Thoracic aorta (tissue), 2 donors: Measurements from ENCODE around the gene TMEM14C. TPM values are rescaled to one million over a fixed set of nuclear protein-coding genes. Genes with fewer than 3 reads are reported as not detected.

ENCODE experiments used
- ATAC-seq: fragments of 150-250 bp; one replicate; pipeline ENCODE4 v1.8.0; 2017; ENCODE audit warnings: low read depth; ENCODE audit not compliant: insufficient number of reproducible peaks, low FRiP score
- DNase-seq: peaks from one replicate; pipeline ENCODE4 v3.0.0-alpha.2; 2020; ENCODE audit warnings: low spot score
- H3K27ac ChIP-seq, 2 donors: fragments of 200-600 bp; sonication (generic); 1 replicate in 1 of 2; 2 replicates in 1 of 2; pipeline ENCODE4 v1.5.1; 2016; ENCODE audit warnings: mild to moderate bottlenecking in 2 of 2, moderate library complexity in 2 of 2
- H3K27me3 ChIP-seq: fragments of 200-600 bp; sonication (generic); replicated peaks from 2 replicates; pipeline ENCODE4 v1.6.0; 2016; ENCODE audit warnings: mild to moderate bottlenecking; ENCODE audit not compliant: insufficient read depth
- H3K36me3 ChIP-seq: fragments of 200-600 bp; sonication (generic); one replicate; pipeline ENCODE4 v1.5.1; 2016
- H3K4me1 ChIP-seq, 2 donors: fragments of 200-600 bp; sonication (generic); 1 replicate in 1 of 2; 2 replicates in 1 of 2; pipeline versions ENCODE4 v1.5.1 to v1.6.0; 2016; ENCODE audit warnings: low read depth in 2 of 2, mild to moderate bottlenecking in 1 of 2; ENCODE audit not compliant: control insufficient read depth in 1 of 2
- H3K4me3 ChIP-seq: fragments of 200-600 bp; sonication (generic); 2 replicates; pipeline ENCODE4 v1.5.1; 2016; ENCODE audit warnings: mild to moderate bottlenecking
- H3K9me3 ChIP-seq: fragments of 200-600 bp; sonication (generic); 2 replicates; pipeline ENCODE4 v1.5.1; 2016
- CTCF ChIP-seq: fragments of 200-600 bp; sonication (generic); IDR thresholded peaks from one replicate; pipeline ENCODE4 v1.5.1; 2019; ENCODE audit warnings: antibody characterized with exemption
- total RNA-seq, 2 donors: library from RNA; depleted of rRNA; stranded (reverse); fragments of >200 nt; gene quantifications; one replicate each; pipeline versions ENCODE4 v1.1.0 to v1.2.3, GENCODE V29; 2016

The TMEM14C gene
- total RNA-seq, 2 donors from 2014 or later = 72.9 to 129 TPM

GRCh38 chr6:10692965-10693538 is 29.8 kb upstream of the TMEM14C start:
- Histone ChIP-seq H3K36me3 (no peaks in the 10 kb centered on the region), H3K4me1 (peaks cover 17 to 28% of the 10 kb centered on the region in 2 donors), H3K4me3 (peak overlapping the region; percentile 81), H3K27me3 (no peaks in the 10 kb centered on the region), H3K9me3 (no peaks in the 10 kb centered on the region), H3K27ac (no peak overlapping the region)
- TF ChIP-seq CTCF = no peak
- DNase-seq (no peak), ATAC-seq (no peak)

- no peaks in the 10 kb centered on the region for H3K9me3 ChIP-seq
- no peaks in the 10 kb centered on the region for H3K36me3 ChIP-seq
- H3K27me3 ChIP-seq = no peaks in the 10 kb centered on the region
- DNase-seq (peak; percentile 80), ATAC-seq (peak; percentile 99)
- peak within 1 kb of the TSS; percentile 76 to 97 for H3K27ac ChIP-seq
- H3K4me1 ChIP-seq = peaks cover 17 to 28% of the 10 kb centered on the region in 2 donors
- TF ChIP-seq CTCF = no peak
- peak within 1 kb of the TSS; percentile 81 for H3K4me3 ChIP-seq
These were observed 28.4 kb upstream of the TMEM14C start, which contains the start of the genes C6orf52 and PAK1IP1 for GRCh38 chr6:10694302-10695085. Gene C6orf52, minus strand, starts transcription at chr6:10694616. Its CDS starts 7,066 bp downstream, at chr6:10687550. Gene PAK1IP1, plus strand, starts transcription at chr6:10694972. Its CDS starts 14 bp downstream, at chr6:10694986.

GRCh38 chr6:10695086-10695657 is 27.7 kb upstream of the TMEM14C start:
- Histone ChIP-seq H3K4me1 (peaks cover 17 to 28% of the 10 kb centered on the region in 2 donors), H3K27me3 (no peaks in the 10 kb centered on the region), H3K4me3 (peak overlapping the region; percentile 81), H3K27ac (peak overlapping the region; percentile 76 to 97), H3K9me3 (no peaks in the 10 kb centered on the region), H3K36me3 (no peaks in the 10 kb centered on the region)
- ATAC-seq = no peak
- no peak for DNase-seq
- TF ChIP-seq CTCF = no peak

DNA sequence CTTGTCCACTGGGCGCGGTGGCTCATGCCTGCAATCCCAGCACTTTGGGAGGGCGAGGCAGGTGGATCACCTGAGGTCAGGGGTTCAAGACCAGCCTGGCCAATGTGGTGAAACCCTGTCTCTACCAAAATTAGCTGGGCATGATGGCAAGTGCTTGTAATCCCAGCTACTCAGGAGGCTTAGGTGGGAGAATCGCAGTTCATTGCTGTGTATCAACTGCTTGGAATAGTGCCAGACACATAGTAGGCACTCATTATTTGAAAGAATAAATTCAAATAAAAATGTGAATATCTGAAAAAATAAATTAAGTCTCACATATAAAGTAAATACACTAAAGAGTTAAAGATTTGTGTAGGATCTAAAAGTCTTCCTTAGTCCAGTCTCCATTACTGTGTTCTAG is 26.2 kb upstream of the TMEM14C start:
- Histone ChIP-seq H3K4me1 (peaks cover 17 to 28% of the 10 kb centered on the region in 2 donors), H3K4me3 (no peak overlapping the region), H3K27me3 (no peaks in the 10 kb centered on the region), H3K9me3 (no peaks in the 10 kb centered on the region), H3K36me3 (peaks cover 9% of the 10 kb centered on the region), H3K27ac (no peak overlapping the region)
- no peak for ATAC-seq
- DNase-seq = no peak
- TF ChIP-seq CTCF = no peak

- no peak for TF ChIP-seq CTCF
- peaks cover 6% of the 10 kb centered on the region for H3K36me3 ChIP-seq
- no peak overlapping the region for H3K4me3 ChIP-seq
- ATAC-seq (no peak), DNase-seq (no peak)
- H3K27ac ChIP-seq = no peak overlapping the region
- no peaks in the 10 kb centered on the region for H3K27me3 ChIP-seq
- H3K4me1 ChIP-seq = no peaks in the 10 kb centered on the region
- no peaks in the 10 kb centered on the region for H3K9me3 ChIP-seq
These were observed 8.9 kb upstream of the TMEM14C start for GRCh38 chr6:10713962-10714361.
